Gastroesophageal sphincter (tissue), 4 donors: ENCODE measurements around the gene RXRA. TPM values are rescaled to one million over a fixed set of nuclear protein-coding genes. Genes with fewer than 3 reads are reported as not detected.

Experiments used
- ATAC-seq: fragments of 150-250 bp; one replicate; pipeline ENCODE4 v1.9.1; 2016; ENCODE audit warnings: mild to moderate bottlenecking, moderate library complexity
- H3K27ac ChIP-seq, 4 donors: fragments of 200-600 bp; sonication (generic) in 3 of 4; 1 replicate in 3 of 4; 2 replicates in 1 of 4; pipeline ENCODE4 v1.5.1; 2016 to 2019
- H3K27me3 ChIP-seq: fragments of 200-600 bp; sonication (generic); one replicate; pipeline ENCODE4 v1.5.1; 2019
- H3K36me3 ChIP-seq, 2 donors: fragments of 200-600 bp; sonication (generic); one replicate each; pipeline ENCODE4 v1.5.1; 2019; ENCODE audit warnings: control low read depth in 1 of 2
- H3K4me1 ChIP-seq, 3 donors: fragments of 200-600 bp; sonication (generic); 1 replicate in 2 of 3; 2 replicates in 1 of 3; pipeline ENCODE4 v1.5.1; 2016 to 2019; ENCODE audit warnings: control low read depth in 2 of 3
- H3K4me3 ChIP-seq, 2 donors: fragments of 200-600 bp; sonication (generic); one replicate each; pipeline ENCODE4 v1.5.1; 2019; ENCODE audit warnings: mild to moderate bottlenecking in 1 of 2, moderate library complexity in 1 of 2
- H3K9me3 ChIP-seq, 3 donors: fragments of 200-600 bp; sonication (generic); one replicate each; pipeline ENCODE4 v1.5.1; 2017 to 2019; ENCODE audit warnings: control low read depth in 2 of 3
- CTCF ChIP-seq, 4 experiments: fragments of 200-600 bp in 2 of 4; fragments of 450-650 bp in 2 of 4; sonication (generic) in 1 of 4; IDR thresholded peaks; one replicate each; pipeline ENCODE4 v1.5.1; 2017 to 2019; ENCODE audit warnings: antibody characterized with exemption in 4 of 4, mild to moderate bottlenecking in 2 of 4, moderate library complexity in 2 of 4
- EP300 ChIP-seq: sonication (generic); formaldehyde crosslinking; IDR thresholded peaks from one replicate; pipeline ENCODE4 v1.6.1; 2017; ENCODE audit warnings: antibody characterized with exemption, mild to moderate bottlenecking
- POLR2A ChIP-seq, 2 donors: fragments of 450-650 bp; IDR thresholded peaks; one replicate each; pipeline ENCODE4 v1.6.1; 2017; ENCODE audit warnings: antibody characterized with exemption in 2 of 2, mild to moderate bottlenecking in 2 of 2, moderate library complexity in 1 of 2
- POLR2AphosphoS5 ChIP-seq: sonication (generic); formaldehyde crosslinking; IDR thresholded peaks from one replicate; pipeline ENCODE4 v1.6.1; 2017; ENCODE audit warnings: antibody characterized with exemption
- WGBS, 2 donors: methylation state at CpG; one replicate each; pipeline ENCODE4 v1.1.5; 2018; ENCODE audit warnings: low coverage in 1 of 2; 5-methylcytosine and 5-hydroxymethylcytosine counted together
- total RNA-seq, 4 donors: library from RNA; depleted of rRNA; stranded (reverse); fragments of >200 nt; gene quantifications; one replicate each; pipeline ENCODE4 v1.1.0, GENCODE V29; 2016

Gene RXRA
- total RNA-seq, 4 donors from 2014 or later = 45.1 to 78.9 (median 55.3) TPM

- WGBS, 2 donors = 100% methylated on average over 8 of the region's 30 CpGs; no CpG with 5 or more reads in 1 of the 2 donors
- peaks cover 0 to 94% (median 74%) of the 10 kb centered on the region in 3 donors for H3K4me1 ChIP-seq
- H3K36me3 ChIP-seq = no peaks in the 10 kb centered on the region
- no peak for ATAC-seq
- no peaks in the 10 kb centered on the region for H3K9me3 ChIP-seq
- no peaks in the 10 kb centered on the region for H3K27me3 ChIP-seq
- TF ChIP-seq POLR2A (IDR thresholded peaks at IDR 0.05) (no peak), POLR2AphosphoS5 (no peak), CTCF (IDR thresholded peaks at IDR 0.05) (no peak), EP300 (no peak)
- no peak overlapping the region for H3K27ac ChIP-seq
- no peak overlapping the region for H3K4me3 ChIP-seq
Observed at GRCh38 chr9:134331186-134332025, 5.2 kb downstream of the RXRA start.

GRCh38 chr9:134332266-134332665 lies 6.0 kb downstream of the RXRA start:
- no peak overlapping the region for H3K4me3 ChIP-seq

GRCh38 chr9:134332841-134333233 lies 6.6 kb downstream of the RXRA start:
- ATAC-seq = no peak
- TF ChIP-seq POLR2AphosphoS5 (no peak), CTCF (IDR thresholded peaks at IDR 0.05) (no peak), EP300 (no peak), POLR2A (IDR thresholded peaks at IDR 0.05) (no peak)
- Histone ChIP-seq H3K4me1 (peaks cover 0 to 100% (median 81%) of the 10 kb centered on the region in 3 donors), H3K4me3 (no peak overlapping the region), H3K36me3 (no peaks in the 10 kb centered on the region), H3K27me3 (no peaks in the 10 kb centered on the region), H3K27ac (peak overlapping the region in 1 of 4 donors; percentile 13), H3K9me3 (no peaks in the 10 kb centered on the region)
- WGBS, 2 donors = no CpG with 5 or more reads among the region's 8 CpGs

More at GRCh38 chr9:134332266-134332665, 6.0 kb downstream of the RXRA start:
- Histone ChIP-seq H3K27ac (no peak overlapping the region), H3K9me3 (no peaks in the 10 kb centered on the region), H3K4me1 (peaks cover 0 to 100% (median 82%) of the 10 kb centered on the region in 3 donors), H3K36me3 (no peaks in the 10 kb centered on the region), H3K27me3 (no peaks in the 10 kb centered on the region)
- no peak for ATAC-seq
- no CpG with 5 or more reads among the region's 13 CpGs for WGBS, 2 donors
- TF ChIP-seq POLR2AphosphoS5 (no peak), CTCF (IDR thresholded peaks at IDR 0.05) (no peak), POLR2A (IDR thresholded peaks at IDR 0.05) (no peak), EP300 (no peak)

GRCh38 chr9:134333234-134333873 lies 7.1 kb downstream of the RXRA start:
- Histone ChIP-seq H3K9me3 (no peaks in the 10 kb centered on the region), H3K27ac (peak overlapping the region in 3 of 4 donors; percentile 13 to 24 (median 17)), H3K4me1 (peaks cover 0 to 100% (median 81%) of the 10 kb centered on the region in 3 donors), H3K4me3 (peak overlapping the region in 1 of 2 donors; percentile 16), H3K36me3 (no peaks in the 10 kb centered on the region), H3K27me3 (no peaks in the 10 kb centered on the region)
- TF ChIP-seq CTCF (IDR thresholded peaks at IDR 0.05) (no peak), EP300 (no peak), POLR2AphosphoS5 (no peak), POLR2A (IDR thresholded peaks at IDR 0.05) (no peak)
- WGBS, 2 donors = no CpG with 5 or more reads among the region's 24 CpGs
- no peak for ATAC-seq
